NCI-H2171 (cell line): ENCODE measurements around the gene ZBTB48.

Source experiments
- DNase-seq: peaks from one replicate; lab custom pipeline; 2025; lab: John Stamatoyannopoulos, UW

Gene ZBTB48

GRCh38 chr1:6614019-6614928 lies 34.5 kb downstream of the ZBTB48 start:
- no peak for DNase-seq

- no peak for DNase-seq
Measured at GRCh38 chr1:6614929-6615785, 35.4 kb downstream of the ZBTB48 start.

- DNase-seq = no peak
Measured at GRCh38 chr1:6619045-6619444, 39.3 kb downstream of the ZBTB48 start.

DNA sequence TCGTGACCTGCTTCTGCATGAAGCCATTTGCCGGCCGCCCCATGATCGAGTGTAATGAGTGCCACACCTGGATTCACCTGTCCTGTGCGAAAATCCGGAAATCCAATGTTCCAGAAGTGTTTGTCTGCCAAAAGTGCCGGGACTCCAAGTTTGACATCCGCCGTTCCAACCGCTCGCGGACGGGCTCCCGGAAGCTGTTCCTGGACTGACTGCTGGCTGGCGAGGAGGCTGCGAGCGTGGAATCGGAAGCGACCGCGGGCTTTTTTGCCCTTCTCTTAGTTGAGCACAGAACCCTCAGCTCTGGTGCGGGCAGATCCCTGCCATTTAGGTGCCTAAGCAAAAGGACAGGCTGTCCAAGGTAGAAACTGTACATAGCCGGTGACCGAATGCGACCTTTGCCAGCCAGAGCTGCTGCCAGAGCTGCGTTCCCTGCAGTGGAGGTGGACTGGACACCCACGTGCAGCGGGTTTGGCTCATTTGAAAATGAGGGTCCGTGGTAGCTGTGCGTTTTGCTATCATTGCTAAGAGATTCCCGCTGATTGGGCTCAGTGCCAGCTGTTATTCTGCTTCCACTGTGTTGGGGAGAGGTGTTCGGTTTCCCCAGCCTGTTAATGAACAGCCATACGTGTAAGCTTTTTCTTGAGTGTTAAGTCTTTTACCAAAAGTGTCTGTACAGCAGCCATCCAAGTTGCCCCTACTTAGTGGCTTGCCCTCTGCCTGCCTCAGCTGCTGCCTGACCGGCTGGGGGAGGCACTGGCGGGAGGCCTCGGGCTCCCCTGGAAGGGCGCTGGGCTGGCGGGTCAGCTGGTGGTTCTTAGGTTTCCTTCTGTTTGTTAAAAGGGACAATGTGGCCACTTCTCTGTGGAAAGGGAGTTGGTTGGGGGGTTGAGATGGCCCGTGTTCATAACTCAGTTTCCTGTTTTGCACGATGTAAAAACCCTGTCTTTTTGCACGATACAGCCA lies 41.9 kb downstream of the ZBTB48 start:
- DNase-seq = no peak

DNA sequence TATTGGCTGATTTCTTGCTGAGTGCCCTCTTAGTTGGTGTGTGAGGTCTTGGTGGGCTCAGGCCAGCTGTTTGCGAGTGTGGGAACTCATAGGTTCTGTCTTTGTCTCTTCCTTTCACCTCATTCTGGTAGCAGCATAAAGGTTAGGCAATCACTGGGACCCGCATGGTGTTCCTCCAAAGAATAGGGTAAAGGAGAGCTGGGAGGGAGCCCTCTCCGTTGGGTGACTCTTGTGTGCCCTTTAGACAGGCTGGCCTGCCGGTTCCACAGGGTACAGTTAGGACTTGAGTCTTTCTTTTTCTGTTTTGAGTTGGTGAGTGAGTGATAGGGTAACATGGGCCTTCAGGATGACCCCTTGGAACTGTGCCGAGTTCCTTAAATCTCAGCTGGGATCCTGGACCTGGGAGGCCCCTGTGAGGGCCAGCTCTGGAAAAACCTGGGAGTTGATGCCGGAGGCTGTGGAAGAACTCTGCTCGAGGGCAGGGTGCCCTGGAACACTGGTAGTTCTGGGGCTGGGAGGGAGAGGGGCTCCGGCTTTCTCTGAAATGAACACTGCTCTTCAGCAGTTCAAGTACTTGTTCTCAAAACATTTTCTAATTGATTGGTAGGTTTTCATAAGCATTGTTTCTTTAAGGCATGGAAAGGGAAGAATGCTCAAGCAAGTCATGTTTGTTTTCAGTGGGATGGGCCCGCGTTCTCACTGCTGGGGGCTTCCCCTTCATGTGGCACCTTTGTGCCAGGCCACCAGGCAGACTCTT lies 42.8 kb downstream of the ZBTB48 start:
- DNase-seq = no peak

DNA sequence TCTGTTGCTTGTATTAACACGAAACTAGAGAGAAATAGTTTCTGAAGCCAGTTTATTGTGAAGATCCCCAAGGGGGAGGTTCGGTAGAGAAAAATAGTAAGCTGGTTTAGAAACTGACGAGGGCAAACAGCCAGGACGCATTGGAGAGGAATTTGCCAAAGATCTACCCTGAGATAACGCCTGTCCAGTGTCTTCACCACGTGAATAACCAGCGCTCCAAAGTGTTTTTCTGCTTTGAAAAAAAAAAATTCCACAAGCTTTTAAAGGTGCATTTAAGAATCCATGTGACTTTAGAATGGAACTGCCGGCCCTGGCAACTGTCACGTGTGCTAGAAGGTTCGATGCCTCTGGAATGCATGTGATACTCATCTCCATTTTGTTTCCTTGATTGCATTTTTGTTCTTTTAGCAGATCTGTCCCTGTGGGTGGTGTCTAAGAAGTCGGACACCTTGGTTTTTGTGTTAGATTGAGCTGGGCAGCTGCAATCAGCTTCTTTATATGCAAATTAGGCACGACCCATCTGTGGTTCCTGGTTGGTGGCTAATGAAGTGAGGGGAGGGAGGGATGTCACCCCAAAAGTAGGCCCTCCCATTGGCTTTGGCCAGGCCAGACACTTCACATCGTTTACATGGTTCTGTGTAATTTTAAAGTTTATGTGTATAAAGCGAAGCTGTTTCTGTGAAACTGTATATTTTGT lies 43.6 kb downstream of the ZBTB48 start:
- no peak for DNase-seq

DNA sequence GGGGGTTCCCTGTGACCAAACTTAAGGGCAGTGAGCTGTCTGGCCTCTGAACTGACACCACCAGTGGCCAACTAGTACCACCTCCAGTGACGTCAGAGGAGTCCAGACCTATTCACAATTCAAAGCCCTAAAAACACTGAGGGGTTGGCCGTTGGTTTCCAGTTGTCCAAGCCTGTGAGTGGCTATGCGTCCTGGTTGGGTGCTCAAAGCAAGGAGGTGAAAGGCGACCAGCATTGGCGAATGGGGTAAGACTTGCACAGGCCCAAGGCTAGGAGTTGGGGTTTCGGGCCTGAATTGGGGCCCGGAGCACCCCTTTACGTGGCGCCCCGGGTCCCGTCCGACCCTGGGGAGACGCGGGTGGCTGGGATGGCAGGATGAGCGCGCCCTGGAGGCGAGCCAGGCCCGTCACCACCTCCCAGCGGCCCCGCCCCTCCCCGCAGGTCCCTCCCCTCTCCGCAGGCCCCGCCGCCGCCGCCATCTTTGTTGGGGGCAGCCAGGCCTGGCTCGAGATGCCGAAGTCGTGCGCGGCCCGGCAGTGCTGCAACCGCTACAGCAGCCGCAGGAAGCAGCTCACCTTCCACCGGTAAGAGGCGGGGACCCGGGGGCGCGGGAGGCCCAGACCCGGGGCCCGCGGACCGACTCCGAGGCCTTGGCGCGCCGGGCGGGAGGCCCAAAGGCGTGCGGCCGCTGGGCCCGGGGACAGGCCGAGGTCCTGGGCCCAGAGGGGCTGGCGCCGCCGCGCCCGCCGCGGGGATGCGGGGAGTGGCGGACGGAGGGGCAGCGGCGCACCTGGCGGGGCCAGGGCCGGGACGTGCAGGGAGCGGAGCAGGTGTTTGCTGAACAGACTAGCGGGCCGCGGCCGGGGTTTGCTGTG lies 45.2 kb downstream of the ZBTB48 start, which contains the start of gene THAP3:
Gene THAP3, plus strand, starts transcription at position 159 of the 874 bp plus-strand sequence. Its CDS starts 351 bp downstream, at position 510.
- peak; percentile 86 for DNase-seq

DNA sequence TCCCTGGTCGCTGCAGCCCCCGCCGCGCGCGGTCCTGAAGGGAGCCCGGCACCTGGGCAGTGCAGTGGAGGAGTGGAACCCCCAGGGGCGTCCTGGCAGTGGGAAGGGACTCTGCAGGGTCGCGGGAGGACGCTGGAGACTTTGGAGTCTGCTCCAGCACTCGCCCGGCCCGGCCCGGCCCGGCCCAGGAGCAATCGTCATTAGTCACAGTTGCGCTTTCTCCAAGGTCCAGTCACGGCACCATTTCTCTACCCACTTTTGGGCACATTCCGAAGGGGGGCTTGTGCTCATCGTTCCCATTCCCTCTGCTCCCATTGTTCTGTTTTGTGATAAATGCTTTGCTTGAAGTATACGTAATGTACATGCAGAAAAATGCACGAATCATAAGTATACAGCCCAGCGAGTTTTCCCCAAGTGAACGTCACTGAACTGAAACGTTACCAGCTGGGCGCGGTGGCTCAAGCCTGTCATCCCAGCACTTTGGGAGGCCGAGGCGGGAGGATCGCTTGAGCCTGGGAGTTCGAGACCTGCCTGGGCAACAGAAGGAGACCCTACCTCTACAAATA lies 45.9 kb downstream of the ZBTB48 start:
- no peak for DNase-seq

GRCh38 chr1:6627031-6627430 lies 47.2 kb downstream of the ZBTB48 start:
- DNase-seq = no peak

DNA sequence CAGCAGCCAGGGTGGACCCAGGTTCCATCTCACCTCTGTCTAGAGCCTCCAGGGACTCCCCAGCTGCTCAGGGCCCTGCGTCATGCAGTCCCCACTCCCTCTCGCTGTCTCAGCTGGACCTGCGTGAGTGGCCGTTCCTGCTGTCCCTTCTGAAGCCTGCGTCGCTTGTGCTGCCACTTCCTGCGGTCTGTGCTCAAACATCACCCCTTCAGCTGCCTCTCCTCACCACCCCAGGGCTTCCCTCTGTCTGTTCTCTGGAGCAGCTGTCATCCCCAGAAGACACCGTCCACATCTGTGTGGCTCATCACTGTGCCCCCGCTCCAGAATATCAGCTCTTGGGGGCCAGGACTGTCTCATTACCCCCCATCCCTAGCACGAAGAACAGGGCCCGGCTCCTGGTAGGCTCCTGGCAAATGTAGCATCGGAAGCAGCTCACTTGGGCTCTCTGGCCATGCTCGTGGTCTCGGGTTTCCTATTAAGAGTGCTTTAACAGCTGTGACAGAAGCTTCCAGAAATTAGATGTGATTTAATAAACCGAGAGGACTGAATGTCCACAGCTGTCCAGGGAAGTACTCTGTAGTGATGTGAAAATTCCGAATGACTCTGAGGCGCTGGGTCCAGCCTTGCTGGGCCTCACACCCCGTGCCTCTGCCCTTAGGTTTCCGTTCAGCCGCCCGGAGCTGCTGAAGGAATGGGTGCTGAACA lies 48.2 kb downstream of the ZBTB48 start:
- DNase-seq = no peak

- DNase-seq = no peak
Measured at GRCh38 chr1:6628971-6629479, 49.2 kb downstream of the ZBTB48 start.

DNA sequence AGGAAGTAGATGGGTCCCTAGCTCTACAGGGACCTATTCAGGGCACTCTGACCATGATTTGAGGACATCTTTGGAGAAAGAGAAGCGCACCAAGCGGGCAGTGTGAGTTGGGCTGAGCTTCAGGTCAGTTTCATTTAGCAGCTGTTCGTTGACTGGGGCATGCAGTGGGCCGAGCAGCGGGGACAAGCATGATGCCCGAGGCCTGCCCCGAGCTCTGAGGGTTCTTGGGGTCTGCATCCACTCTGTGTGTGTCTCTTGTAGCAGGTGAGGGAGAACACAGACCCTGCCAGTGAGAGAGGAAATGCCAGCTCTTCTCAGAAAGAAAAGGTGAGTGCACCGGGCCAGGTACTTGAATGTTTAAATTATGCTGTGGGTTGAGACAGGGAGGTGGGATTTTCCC lies 50.2 kb downstream of the ZBTB48 start:
- no peak for DNase-seq

- DNase-seq = no peak
Measured at GRCh38 chr1:6631058-6631457, 51.3 kb downstream of the ZBTB48 start.

DNA sequence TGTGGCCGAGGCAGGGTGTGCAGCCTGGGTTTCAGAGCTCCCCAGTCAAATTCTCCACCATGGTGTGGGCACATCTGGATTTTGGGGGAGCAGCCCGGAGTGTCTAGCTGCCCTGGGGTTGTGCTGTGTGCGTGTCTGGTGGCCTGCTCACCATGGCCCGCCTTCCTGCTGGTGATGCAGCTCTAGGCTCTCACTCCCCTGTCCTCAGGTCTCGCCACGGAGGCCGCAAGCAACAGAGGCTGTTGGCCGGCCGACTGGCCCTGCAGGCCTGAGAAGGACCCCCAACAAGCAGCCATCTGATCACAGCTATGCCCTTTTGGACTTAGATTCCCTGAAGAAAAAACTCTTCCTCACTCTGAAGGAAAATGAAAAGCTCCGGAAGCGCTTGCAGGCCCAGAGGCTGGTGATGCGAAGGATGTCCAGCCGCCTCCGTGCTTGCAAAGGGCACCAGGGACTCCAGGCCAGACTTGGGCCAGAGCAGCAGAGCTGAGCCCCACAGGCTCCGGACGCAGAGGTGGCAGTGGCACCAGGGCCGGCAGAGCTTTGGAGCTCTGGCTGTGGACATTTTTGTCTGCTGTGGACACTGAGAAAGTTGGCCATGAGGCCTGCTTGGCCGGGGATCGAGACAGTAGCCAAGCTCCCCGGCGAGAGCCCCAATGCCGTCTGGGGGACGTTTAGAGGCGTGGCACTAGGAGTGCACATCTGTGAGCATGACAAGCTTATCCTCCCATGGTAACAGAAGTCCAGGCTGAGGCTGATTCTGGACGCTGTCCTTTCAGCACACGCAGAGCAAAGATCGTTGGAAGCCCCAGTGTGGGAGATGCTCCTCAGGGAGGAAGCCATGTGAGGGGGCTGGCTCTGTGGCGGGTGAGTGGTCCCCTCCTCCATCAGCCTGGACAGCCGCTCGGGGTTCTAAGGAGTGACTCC lies 53.1 kb downstream of the ZBTB48 start:
- DNase-seq = no peak

DNA sequence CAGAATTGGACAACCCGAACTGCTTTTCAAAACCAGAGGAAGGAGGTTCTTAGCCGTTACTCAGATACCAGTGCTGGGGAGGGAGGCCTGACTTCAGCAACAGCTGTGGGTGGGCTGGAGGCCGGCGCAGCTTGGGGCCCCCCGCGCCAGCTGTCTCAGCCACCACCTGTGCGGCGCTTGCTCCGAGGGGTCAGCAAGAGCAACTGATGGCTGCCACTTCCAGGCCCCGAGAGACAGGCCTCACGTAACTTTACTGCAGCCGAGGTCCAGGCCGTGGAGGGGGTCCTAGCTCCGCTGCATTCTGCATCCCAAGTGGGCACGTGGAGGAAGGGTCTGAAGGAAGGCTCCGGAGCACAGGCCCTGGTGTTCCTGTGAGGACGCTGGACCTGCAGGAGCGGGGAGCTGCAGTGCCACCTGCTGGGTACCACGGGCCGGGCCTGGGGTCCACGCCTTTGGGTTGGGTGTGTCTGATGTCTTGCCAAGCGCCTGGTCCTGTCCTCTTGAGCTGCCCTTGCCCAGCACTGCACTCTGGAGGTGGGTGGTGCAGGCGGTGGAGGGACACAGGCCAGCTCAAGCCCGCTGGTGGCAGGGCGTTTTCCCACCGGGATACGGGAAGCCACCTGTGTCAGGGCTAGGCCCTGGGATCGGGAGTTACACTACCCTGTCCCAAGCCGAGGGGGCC lies 54.7 kb downstream of the ZBTB48 start:
- no peak for DNase-seq

DNA sequence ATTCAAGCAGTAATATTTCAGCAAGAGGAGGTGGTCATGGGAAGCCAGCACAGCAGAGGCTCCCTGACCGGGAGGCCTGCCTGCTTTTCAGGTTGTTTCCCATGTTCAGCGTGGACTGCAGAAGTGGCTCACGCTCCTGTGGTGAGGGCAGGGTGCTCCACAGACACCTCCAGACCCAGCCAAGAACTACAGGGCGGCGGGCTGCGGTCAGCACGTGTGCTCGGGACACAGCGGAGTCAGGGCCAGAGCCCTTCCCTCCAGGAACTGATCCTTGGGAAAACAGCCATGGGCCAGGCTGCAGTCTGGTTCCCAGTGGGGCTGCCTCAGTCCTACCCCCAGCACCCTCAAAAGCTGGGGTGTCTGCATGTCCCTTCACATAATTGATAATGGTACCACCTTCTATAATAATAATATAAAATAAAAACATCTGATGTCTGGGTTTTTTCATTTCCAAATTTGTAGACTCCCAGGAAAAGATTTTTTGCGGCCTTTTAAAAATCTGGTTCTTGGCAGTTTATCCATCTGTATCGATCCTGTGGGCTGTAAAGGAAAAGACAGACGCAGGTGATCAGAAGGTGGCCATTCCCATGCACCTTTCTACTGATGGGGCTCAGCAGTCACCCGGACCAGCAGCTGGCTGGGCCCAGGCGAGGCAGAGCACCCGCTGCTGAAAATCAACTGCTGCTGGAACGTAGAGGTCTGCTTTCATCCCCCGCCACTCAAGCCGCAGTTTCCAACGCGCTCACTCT lies 55.5 kb downstream of the ZBTB48 start:
- no peak for DNase-seq
